Transverse colon (tissue), 4 donors: ENCODE data around the gene KIF16B. TPM values are rescaled to one million over a fixed set of nuclear protein-coding genes. Genes with fewer than 3 reads are reported as not detected.
"Not testable (repeated sequence)": the region's sequence is repeated elsewhere in the genome, so short reads cannot be mapped to it uniquely, and the experiment has no call there.

ENCODE experiments used
- DNase-seq: peaks from one replicate; pipeline ENCODE4 v3.0.0-alpha.2; 2019
- H3K27ac ChIP-seq, 4 donors: fragments of 200-600 bp; sonication (generic); 2 replicates each; pipeline ENCODE4 v1.5.1; 2016 to 2018; ENCODE audit warnings: inconsistent platforms in 4 of 4
- H3K27me3 ChIP-seq: fragments of 200-600 bp; sonication (generic); 2 replicates; pipeline ENCODE4 v1.5.1; 2017; ENCODE audit warnings: inconsistent platforms
- H3K36me3 ChIP-seq, 4 donors: fragments of 200-600 bp; sonication (generic); 2 replicates each; pipeline ENCODE4 v1.5.1; 2017 to 2019; ENCODE audit warnings: inconsistent platforms in 4 of 4
- H3K4me1 ChIP-seq, 4 donors: fragments of 200-600 bp; sonication (generic); 2 replicates each; pipeline ENCODE4 v1.5.1; 2017 to 2020; ENCODE audit warnings: inconsistent platforms in 4 of 4
- H3K4me3 ChIP-seq, 4 donors: fragments of 200-600 bp; sonication (generic); 1 replicate in 1 of 4; 2 replicates in 3 of 4; pipeline versions ENCODE4 v1.5.1 to v1.6.1; 2017 to 2019; ENCODE audit warnings: inconsistent platforms in 4 of 4
- H3K9me3 ChIP-seq, 2 donors: fragments of 200-600 bp; sonication (generic); 2 replicates each; pipeline ENCODE4 v1.5.1; 2017 to 2019; ENCODE audit warnings: inconsistent platforms in 2 of 2
- EP300 ChIP-seq: sonication (generic); formaldehyde crosslinking; IDR thresholded peaks from one replicate; pipeline ENCODE4 v1.6.1; 2017; ENCODE audit warnings: antibody characterized with exemption, low read depth
- POLR2A ChIP-seq: fragments of 450-650 bp; IDR thresholded peaks from one replicate; pipeline ENCODE4 v1.6.1; 2016; ENCODE audit warnings: antibody characterized with exemption, mild to moderate bottlenecking, moderate library complexity
- POLR2AphosphoS5 ChIP-seq, 3 donors: sonication (generic); formaldehyde crosslinking; IDR thresholded peaks; one replicate each; pipeline ENCODE4 v1.6.1; 2016; ENCODE audit warnings: antibody characterized with exemption in 3 of 3
- WGBS, 2 donors: methylation state at CpG; one replicate each; pipeline ENCODE4 v1.1.5; 2018; ENCODE audit warnings: low coverage in 1 of 2; 5-methylcytosine and 5-hydroxymethylcytosine counted together
- in situ Hi-C, 4 donors: fragments of 200-750 bp; cut with MboI; loops; one replicate each; pipeline versions ENCODE4 v1.15.0 to v1.15.1; 2017; ENCODE audit warnings: low sequenced_read_pairs in 3 of 4, low pct_ligation_motif_present in 1 of 4, low pct_unique_long_range_greater_than_20kb in 1 of 4
- intact Hi-C: fragments of 100-400 bp; cut with DNase I; formaldehyde crosslinking; loops from one replicate; pipeline ENCODE4 v1.15.1; 2023; ENCODE audit warnings: low total_unique reads
- total RNA-seq, 4 donors: library from RNA; depleted of rRNA; stranded (reverse); fragments of >200 nt; gene quantifications; one replicate each; pipeline ENCODE4 v1.1.0, GENCODE V29; 2016
- TF ChIP-seq, protein P1 (sequence below), 5 experiments: fragments of 200-600 bp in 3 of 5; fragments of 450-650 bp in 2 of 5; sonication (generic) in 3 of 5; IDR thresholded peaks; 1 replicate in 2 of 5; 2 replicates in 3 of 5; pipeline ENCODE4 v1.5.1; 2016 to 2017; ENCODE audit warnings: antibody characterized with exemption in 5 of 5, inconsistent platforms in 3 of 5, mild to moderate bottlenecking in 2 of 5, moderate library complexity in 1 of 5

The KIF16B gene
- total RNA-seq, 4 donors from 2014 or later, result 82.7 to 154 (median 90.1) TPM

DNA sequence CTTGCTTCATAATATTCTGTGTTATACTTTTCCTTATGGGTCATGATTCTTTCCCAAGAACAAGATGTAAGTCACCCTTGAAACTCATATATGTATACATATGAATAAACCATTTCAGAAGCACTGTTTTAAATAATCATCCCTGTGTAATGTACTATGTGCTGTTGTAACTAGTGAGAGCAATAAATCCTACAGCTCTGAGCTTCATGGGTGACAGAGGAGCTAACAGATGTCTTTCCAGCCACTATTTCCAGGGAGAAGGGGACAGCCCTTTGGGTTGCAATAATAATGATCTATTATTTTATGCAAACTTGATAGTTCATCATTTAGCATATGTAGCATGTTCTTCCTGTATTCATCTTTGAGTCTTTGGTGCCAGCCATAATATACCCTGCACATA lies 342.8 kb downstream of the KIF16B start:
- intact Hi-C loops, result no loop called here
- in situ Hi-C loops, result no loop called here
- no peak for TF ChIP-seq POLR2A
- TF ChIP-seq, protein P1, sequence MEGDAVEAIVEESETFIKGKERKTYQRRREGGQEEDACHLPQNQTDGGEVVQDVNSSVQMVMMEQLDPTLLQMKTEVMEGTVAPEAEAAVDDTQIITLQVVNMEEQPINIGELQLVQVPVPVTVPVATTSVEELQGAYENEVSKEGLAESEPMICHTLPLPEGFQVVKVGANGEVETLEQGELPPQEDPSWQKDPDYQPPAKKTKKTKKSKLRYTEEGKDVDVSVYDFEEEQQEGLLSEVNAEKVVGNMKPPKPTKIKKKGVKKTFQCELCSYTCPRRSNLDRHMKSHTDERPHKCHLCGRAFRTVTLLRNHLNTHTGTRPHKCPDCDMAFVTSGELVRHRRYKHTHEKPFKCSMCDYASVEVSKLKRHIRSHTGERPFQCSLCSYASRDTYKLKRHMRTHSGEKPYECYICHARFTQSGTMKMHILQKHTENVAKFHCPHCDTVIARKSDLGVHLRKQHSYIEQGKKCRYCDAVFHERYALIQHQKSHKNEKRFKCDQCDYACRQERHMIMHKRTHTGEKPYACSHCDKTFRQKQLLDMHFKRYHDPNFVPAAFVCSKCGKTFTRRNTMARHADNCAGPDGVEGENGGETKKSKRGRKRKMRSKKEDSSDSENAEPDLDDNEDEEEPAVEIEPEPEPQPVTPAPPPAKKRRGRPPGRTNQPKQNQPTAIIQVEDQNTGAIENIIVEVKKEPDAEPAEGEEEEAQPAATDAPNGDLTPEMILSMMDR (IDR thresholded peaks at IDR 0.05), result no peak
- no peak for TF ChIP-seq EP300
- no peak for TF ChIP-seq POLR2AphosphoS5 (IDR thresholded peaks at IDR 0.05)
- no peak for DNase-seq
- H3K4me3 ChIP-seq, result no peak overlapping the region
- H3K27ac ChIP-seq, result no peak overlapping the region
- H3K36me3 ChIP-seq, result no peaks in the 10 kb centered on the region
- H3K9me3 ChIP-seq, result no peaks in the 10 kb centered on the region
- no peaks in the 10 kb centered on the region for H3K4me1 ChIP-seq
- H3K27me3 ChIP-seq, result no peaks in the 10 kb centered on the region

DNA sequence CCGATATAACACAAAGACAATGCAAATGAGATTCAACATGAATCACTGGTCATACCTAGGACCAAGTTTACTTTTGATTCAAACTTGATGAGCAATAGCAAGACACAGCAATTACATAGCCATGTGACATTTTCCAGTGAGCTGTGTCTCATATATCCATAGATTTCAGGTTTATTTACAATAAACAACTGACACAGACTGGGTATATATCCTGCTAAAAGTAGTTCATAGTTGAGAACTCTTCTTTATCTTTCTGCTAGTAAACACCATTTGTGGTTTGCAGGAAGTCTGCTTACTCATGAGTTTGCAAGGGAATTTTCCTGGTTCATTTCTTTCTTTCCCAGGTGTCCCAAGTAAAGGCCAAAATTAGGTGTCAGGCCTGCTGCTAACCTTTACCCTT lies 343.4 kb downstream of the KIF16B start:
- 88 to 100% methylated on average over 1 of the region's 1 CpG for WGBS, 2 donors
- Histone ChIP-seq H3K27me3 (no peaks in the 10 kb centered on the region), H3K36me3 (no peaks in the 10 kb centered on the region), H3K9me3 (no peaks in the 10 kb centered on the region), H3K4me1 (no peaks in the 10 kb centered on the region), H3K4me3 (no peak overlapping the region), H3K27ac (no peak overlapping the region)
- intact Hi-C loops, result no loop called here
- no peak for DNase-seq
- TF ChIP-seq POLR2AphosphoS5 (IDR thresholded peaks at IDR 0.05) (no peak), POLR2A (no peak), EP300 (no peak)
- TF ChIP-seq, protein P1 (IDR thresholded peaks at IDR 0.05), result no peak
- in situ Hi-C loops, result no loop called here

DNA sequence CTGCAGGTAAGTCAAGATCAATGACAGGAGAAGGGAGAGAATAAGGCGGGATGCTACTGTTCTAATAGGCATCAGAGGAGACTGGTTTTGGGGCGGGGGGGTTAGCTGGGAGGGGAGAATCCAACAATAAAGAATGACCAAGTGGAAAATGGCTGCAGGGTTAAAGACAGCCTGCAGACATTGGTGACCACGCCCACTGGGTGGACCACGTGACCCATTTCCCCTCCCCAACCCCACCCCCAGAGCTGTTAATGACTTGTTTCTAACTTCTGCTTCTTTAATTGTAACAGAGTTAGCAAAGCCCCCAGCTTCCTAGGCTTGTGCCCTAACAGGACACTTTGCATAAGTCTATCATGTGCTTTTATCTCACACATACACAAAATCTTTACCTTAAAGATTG lies 344.5 kb downstream of the KIF16B start:
- H3K27me3 ChIP-seq, result no peaks in the 10 kb centered on the region
- 86% methylated on average over 4 of the region's 4 CpGs; no CpG with 5 or more reads in 1 of the 2 donors for WGBS, 2 donors
- in situ Hi-C loops (no loop called here), intact Hi-C loops (no loop called here)
- no peak overlapping the region for H3K4me3 ChIP-seq
- H3K27ac ChIP-seq, result no peak overlapping the region
- no peaks in the 10 kb centered on the region for H3K9me3 ChIP-seq
- H3K36me3 ChIP-seq, result no peaks in the 10 kb centered on the region
- no peaks in the 10 kb centered on the region for H3K4me1 ChIP-seq
- DNase-seq, result no peak
- TF ChIP-seq POLR2A (no peak), EP300 (no peak), POLR2AphosphoS5 (IDR thresholded peaks at IDR 0.05) (no peak)
- TF ChIP-seq, protein P1 (IDR thresholded peaks at IDR 0.05), result no peak

DNA sequence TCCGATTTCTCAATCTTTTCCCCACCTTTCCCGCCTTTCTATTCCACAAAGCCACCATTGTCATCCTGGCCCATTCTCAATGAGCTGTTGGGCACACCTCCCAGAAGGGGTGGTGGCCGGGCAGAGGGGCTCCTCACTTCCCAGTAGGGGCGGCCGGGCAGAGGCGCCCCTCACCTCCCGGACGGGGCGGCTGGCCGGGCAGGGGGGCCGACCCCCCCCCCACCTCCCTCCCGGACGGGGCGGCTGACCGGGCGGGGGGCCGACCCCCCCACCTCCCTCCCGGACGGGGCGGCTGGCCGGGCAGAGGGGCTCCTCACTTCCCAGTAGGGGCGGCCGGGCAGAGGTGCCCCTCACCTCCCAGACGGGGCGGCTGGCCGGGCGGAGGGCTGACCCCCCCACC lies 346.3 kb downstream of the KIF16B start:
- intact Hi-C loops, H3K27ac ChIP-seq, H3K27me3 ChIP-seq, in situ Hi-C loops, H3K9me3 ChIP-seq, H3K4me1 ChIP-seq, H3K36me3 ChIP-seq, DNase-seq, H3K4me3 ChIP-seq: not testable (repeated sequence)
- WGBS, 2 donors, result no CpG with 5 or more reads among the region's 27 CpGs

DNA sequence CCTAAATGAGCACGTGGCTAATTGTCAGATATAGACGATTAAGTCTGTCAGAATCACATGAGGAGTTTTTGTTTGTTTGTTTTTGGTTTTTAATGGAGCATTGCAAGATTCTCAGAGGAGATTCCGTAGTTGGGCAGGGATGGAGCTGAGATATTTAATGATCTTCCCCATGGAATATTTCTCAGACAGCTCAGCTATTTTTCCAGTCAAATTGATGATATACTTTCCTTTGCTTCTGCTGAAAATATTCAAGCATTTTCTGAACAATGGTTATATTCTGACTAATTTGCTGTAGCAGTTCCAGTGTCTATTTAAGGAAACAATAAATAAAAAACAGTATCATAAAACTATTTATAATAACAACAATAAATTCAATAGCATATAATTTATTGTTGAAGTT lies 348.4 kb downstream of the KIF16B start:
- intact Hi-C loops (no loop called here), in situ Hi-C loops (no loop called here)
- TF ChIP-seq POLR2AphosphoS5 (IDR thresholded peaks at IDR 0.05) (no peak), EP300 (no peak), POLR2A (no peak)
- TF ChIP-seq, protein P1 (IDR thresholded peaks at IDR 0.05), result no peak
- no peak overlapping the region for H3K27ac ChIP-seq
- H3K9me3 ChIP-seq, result no peaks in the 10 kb centered on the region
- H3K4me3 ChIP-seq, result no peak overlapping the region
- H3K4me1 ChIP-seq, result no peaks in the 10 kb centered on the region
- DNase-seq, result no peak
- 55 to 56% methylated on average over 3 of the region's 3 CpGs for WGBS, 2 donors
- no peaks in the 10 kb centered on the region for H3K36me3 ChIP-seq
- H3K27me3 ChIP-seq, result no peaks in the 10 kb centered on the region
